HG03103 (cell line): ENCODE results near the gene KIF5A.
"Not testable (repeated sequence)": the region's sequence is repeated elsewhere in the genome, so short reads cannot be mapped to it uniquely, and the experiment has no call there.

Experiments used
- ATAC-seq: cut with Tn5 transposase; IDR thresholded peaks from one replicate; pipeline ENCODE4 v1.9.1; 2021; ENCODE audit warnings: low read depth; ENCODE audit not compliant: unreplicated experiment

The KIF5A gene

GRCh38 chr12:57552306-57552651 lies 2.4 kb downstream of the KIF5A start:
- ATAC-seq, result no peak

GRCh38 chr12:57552835-57553313 lies 3.0 kb downstream of the KIF5A start:
- ATAC-seq, result no peak

DNA sequence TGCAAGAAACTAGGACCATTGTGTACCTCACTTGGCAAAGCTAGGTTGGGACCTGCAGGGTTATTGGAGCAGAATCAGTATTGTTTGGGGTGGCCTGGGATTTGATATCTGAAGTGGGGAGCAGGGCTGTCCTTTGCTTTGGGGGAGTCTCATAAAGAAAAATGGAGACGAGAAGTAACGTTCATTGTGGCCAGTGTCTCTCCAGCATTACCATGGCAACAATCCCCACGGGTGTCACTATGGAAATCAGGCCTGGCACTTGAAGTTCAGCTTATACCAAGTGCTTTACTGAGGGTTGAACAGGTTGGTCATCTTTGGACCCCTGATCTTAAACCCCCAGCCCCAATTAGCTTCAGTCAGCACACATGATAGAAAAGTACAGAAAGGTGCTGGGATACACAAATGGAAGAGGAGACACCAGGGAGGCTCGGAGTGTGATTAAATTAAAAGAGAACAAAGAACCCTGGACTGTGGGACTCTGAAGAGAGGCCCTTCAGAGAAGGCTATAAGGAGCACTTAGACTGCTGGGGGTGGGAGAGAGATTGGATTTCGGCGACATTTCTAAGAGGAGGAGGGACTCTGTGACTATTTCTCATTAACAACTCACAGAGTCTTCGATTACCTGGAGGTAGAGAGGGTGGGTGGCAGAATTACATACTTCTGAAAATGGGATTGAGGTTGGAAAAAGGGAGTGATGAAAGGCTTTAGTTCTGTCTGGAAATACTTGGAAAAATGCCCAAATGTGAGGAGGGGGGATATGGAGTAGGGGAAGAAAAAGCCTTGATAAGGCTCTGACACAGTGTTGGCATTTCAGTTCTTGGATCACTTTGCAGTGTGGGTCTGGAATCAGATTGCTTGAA lies 3.7 kb downstream of the KIF5A start:
- no peak for ATAC-seq

DNA sequence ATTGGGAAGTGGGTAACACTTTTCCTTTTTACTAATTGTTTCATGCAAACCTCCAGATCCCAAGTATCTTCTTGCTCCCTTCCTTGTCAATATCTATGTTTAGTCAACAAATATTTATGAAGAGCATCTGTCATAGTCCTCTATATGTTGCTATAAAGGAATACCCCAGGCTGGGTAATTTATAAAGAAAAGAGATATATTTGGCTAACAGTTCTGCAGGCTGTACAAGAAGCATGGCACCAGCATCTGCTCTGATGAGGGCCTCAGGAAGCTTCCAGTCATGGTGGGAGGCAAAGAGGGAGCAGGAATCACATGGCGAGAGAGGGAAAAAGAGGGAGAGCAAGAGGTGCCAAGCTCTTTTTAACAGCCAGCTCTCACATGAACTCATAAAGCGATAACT lies 4.6 kb downstream of the KIF5A start:
- ATAC-seq, result no peak

DNA sequence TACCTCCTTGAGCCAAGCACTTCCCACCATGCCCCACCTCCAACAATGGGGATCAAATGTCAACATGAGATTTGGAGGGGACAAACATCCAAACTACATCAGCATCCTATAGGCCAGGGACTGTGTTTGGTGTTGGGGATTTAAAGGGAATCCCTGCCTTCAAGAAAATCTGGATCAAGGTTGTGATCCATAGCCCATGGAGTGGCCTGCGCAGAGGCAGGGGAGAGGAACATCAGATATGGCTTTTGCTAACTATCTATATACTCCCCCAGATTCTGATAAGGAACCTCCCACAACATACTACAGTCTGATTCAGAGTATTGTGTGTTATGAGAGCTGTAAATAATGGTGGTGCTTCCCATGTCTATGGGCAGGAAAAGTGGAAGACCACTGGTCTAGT lies 5.1 kb downstream of the KIF5A start:
- no peak for ATAC-seq

GRCh38 chr12:57558864-57559263 lies 9.0 kb downstream of the KIF5A start:
- ATAC-seq, result no peak

DNA sequence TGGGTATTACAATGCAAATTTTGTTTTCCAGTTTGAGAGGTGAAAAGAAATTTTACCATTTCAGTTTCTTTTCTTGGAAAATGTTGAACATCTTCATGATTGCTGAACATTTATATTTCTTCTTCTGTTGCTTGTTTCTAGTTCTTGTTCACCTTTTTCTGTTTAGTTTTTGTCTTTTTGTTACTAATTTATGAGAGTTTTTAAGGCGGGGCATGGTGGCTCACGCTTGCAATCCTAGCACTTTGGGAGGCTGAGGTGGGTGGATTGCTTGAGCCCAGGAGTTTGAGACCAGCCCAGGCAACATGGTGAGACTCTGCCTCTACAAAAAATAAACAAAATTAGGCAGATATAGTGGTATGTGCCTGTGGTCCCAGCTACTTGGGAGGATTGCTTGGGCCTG lies 10.7 kb downstream of the KIF5A start:
- no peak for ATAC-seq

GRCh38 chr12:57561117-57561516 lies 11.3 kb downstream of the KIF5A start:
- ATAC-seq, result not testable (repeated sequence)

- no peak for ATAC-seq
Observed at GRCh38 chr12:57563358-57563757, 13.5 kb downstream of the KIF5A start.

GRCh38 chr12:57564178-57564740 lies 14.4 kb downstream of the KIF5A start:
- no peak for ATAC-seq

- ATAC-seq, result no peak
Observed at GRCh38 chr12:57568838-57569237, 19.0 kb downstream of the KIF5A start.

DNA sequence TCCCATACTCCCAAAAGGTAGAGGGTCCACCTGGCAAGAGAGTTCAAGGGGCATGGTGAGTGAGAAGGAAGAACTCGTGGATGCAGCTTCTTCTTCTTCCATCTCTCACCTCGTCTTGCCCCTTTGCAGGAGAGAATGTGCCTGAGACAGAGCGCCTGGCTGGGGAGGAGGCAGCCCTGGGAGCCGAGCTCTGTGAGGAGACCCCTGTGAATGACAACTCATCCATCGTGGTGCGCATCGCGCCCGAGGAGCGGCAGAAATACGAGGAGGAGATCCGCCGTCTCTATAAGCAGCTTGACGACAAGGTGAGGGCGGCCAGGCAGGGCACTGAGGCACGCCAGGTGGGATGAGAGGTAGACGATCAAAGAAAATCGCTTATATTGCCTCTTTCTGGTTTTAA lies 20.0 kb downstream of the KIF5A start:
- no peak for ATAC-seq

DNA sequence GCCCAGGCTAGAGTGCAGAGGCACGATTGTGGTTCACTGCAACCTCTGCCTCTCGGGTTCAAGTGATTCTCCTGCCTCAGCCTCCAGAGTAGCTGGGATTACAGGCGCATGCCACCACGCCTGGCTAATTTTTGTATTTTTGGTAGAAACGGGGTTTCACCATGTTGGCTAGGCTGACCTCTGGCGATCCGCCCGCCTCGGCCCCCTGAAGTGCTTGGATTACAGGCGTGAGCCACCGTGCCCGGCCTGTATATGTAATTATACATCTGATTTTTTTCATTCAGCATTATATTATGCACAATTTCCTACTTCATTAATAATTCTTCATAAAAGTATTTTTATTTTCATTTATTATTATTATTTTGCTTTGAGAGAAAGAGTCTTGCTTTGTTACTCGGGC lies 20.6 kb downstream of the KIF5A start:
- ATAC-seq, result not testable (repeated sequence)

GRCh38 chr12:57571926-57572762 lies 22.3 kb downstream of the KIF5A start:
- no peak for ATAC-seq

- ATAC-seq, result no peak
Observed at GRCh38 chr12:57574795-57575194, 25.0 kb downstream of the KIF5A start.

DNA sequence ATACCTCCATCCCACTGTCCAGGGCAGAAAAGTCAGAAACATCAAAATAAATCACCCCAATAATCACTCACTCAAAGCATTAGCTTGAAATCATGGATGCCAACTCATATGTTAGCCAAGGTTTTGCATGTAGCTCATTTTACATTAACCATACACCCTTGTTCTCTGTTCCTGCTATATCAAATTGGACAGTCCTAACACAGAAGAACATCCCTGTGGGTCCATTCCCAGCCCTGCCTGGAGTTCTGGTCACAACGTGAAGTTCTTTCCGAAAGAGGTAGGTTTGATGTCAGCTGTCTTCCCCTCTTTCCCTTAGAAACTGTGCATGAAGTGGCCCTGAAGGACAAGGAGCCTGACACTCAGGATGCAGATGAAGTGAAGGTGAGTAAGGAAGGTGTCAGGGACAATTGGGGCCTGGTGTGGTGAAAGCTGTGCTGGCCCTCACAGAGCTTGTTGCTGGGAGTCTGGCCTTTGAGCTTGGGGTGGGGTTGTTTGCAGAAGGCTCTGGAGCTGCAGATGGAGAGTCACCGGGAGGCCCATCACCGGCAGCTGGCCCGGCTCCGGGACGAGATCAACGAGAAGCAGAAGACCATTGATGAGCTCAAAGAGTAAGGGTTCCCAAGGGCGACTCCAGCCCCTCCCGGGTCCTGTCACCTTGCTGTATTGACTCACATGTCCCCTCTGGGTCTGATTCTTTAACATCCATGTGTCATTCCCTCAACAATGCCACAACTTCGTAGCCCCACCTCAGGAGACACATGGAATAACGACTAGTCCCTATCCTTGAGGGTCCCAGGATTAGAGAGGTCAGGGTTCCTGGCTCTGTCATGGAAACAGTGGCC lies 26.1 kb downstream of the KIF5A start:
- ATAC-seq, result no peak

DNA sequence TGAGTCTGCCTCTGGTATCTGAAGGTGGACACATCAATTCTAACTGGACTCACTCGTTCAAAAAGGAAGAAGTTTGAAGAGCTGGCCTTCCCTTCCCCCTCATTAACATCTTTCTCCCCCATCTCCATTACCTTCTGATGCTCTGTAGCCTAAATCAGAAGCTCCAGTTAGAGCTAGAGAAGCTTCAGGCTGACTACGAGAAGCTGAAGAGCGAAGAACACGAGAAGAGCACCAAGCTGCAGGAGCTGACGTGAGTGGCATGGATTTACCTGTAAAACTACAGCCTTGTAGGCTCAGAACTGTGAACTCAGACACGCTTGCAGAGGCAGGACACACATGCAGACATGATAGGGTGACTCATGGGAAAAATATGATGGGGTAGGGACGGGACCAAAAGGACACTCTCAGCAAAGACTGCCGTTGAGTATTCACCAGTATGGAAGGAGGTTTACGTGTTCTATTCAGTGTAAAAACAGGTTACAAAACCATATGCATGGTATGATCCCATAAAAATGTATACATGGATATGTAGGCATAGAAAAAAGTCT lies 26.8 kb downstream of the KIF5A start:
- no peak for ATAC-seq

GRCh38 chr12:57577981-57578758 lies 28.3 kb downstream of the KIF5A start:
- ATAC-seq, result no peak

DNA sequence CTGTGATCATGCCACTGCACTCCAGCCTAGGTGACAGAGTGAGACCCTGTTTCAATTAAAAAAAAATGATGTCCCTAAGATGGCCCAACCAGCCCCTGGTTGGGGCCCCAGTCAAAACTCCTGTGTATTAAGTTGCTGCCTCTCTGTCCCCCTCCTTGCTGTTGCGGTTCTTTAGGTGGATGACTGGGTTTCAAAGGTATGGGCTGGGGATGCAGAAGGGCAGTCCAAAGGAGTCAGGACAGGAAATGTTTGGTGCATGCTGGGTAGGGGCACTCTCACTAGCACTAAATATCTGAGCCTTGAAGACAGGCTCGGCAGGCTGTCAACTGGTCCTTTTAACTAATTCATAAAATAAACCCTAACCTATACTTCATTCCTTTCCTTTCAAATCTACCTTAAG lies 29.2 kb downstream of the KIF5A start:
- ATAC-seq, result no peak
